Esophagus squamous epithelium (tissue), 4 donors: ENCODE measurements around the gene NSRP1.

ENCODE experiments used
- CTCF ChIP-seq, 6 experiments: fragments of 450-650 bp in 4 of 6; fragments of 200-600 bp in 2 of 6; sonication (generic) in 2 of 6; IDR thresholded peaks; one replicate each; pipeline ENCODE4 v1.5.1; 2016 to 2019; ENCODE audit warnings: antibody characterized with exemption in 6 of 6, mild to moderate bottlenecking in 4 of 6, moderate library complexity in 4 of 6
- POLR2A ChIP-seq, 4 donors: fragments of 450-650 bp; IDR thresholded peaks; one replicate each; pipeline ENCODE4 v1.6.1; 2017; ENCODE audit warnings: antibody characterized with exemption in 4 of 4, mild to moderate bottlenecking in 4 of 4, moderate library complexity in 3 of 4

DNA sequence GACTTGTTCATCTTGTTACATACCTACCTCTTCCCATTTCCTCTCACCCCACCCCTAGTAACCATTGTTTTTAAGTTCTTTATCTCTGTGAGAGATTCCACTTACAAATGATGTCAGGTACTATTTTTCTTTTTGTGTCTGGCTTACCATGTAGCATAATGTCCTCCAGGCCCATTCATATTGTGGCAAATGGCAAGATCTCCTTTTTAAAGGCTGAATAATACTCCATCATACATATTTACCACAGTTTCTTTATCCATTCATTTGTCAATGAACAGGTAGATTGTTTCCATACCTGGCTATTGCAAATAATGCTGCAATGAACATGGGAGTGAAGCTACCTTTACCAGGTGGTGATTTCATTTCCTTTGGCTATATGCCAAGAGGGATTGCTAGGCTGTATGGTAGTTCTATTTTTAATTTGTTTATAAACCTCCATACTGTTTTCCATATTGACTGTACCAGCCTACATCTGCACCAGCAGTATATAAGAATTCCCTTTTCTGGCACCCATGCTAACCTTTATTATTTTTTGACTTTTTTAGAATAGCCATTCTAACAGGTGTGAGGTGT is 53.9 kb downstream of the NSRP1 start:
- TF ChIP-seq CTCF (IDR thresholded peaks at IDR 0.05), result no peak
- no peak for TF ChIP-seq POLR2A (IDR thresholded peaks at IDR 0.05)
